ENCODE data around the gene AKT1. TPM values are rescaled to one million over a fixed set of nuclear protein-coding genes. Genes with fewer than 3 reads are reported as not detected.

AKT1 gene
- total and polyA plus RNA-seq, 2 of the 4 experiments (the other 2 are of a cell fraction) = 193 to 221 TPM

DNA sequence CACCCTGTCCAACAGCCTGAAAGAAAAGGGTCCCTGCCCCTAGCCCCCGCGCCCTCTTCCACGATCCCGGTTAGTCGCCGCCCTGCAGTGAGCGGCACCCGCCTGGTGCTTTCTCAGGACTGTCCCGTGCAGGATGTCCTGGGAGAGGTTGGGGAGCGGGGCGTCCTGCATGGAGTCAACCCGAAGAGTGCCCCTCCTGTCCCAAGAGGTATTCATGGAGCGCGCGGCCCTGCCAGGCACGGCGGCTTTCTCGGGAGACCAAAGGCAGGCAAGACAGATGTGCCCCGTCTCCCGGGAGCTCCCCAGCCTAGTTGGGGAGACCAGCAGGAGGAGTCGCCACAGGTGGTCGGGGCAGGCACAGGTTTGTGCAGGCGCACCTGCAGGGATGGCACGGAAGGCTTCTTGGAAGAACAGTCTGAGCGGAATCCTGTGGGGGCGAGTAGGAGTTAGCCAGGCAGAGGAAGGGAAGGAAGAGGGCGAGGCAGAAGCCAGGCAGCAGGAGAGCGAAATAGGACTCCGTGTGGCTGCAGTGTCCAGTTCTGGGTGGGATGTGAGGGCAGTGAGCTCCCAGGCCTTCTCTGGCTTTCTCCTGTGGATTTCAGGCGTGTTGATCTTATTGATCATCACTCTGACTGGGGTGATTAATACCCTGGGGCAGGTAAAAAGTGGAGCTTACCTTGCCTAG lies 41.9 kb downstream of the AKT1 start:
- H3K27me3 ChIP-seq (ENCODE audit: control insufficient read depth, insufficient read depth, low read length) = no peaks in the 10 kb centered on the region
- ATAC-seq (ENCODE audit: low read depth) = no peak
- H2BK5ac ChIP-seq (ENCODE audit: low read depth, low read length, poor library complexity, severe bottlenecking) = peak overlapping the region; percentile 69
- peak overlapping the region; percentile 87 for H3K9ac ChIP-seq (ENCODE audit: low read depth, low read length)
- H3K9me3 ChIP-seq (ENCODE audit: control insufficient read depth, insufficient read depth, low read length) = no peaks in the 10 kb centered on the region
- intact Hi-C loops (cut with micrococcal nuclease) (no loop called here), dilution Hi-C loops (cut with HindIII; ENCODE audit: low sequenced_read_pairs, unreplicated experiment) (no loop called here), in situ Hi-C loops (cut with MboI; ENCODE audit: low sequenced_read_pairs) (no loop called here)
- peak overlapping the region; percentile 92 for H2AK9ac ChIP-seq (replicated peaks; ENCODE audit: low read depth, low read length, poor library complexity)
- H2BK20ac ChIP-seq (ENCODE audit: low read depth, low read length) = no peak overlapping the region
- H2AFZ ChIP-seq (replicated peaks; ENCODE audit: low read length, poor library complexity) = peak overlapping the region; percentile 91
- ChIA-PET POLR2A (ENCODE audit: unreplicated experiment) (no interaction called here), CTCF (interaction anchor here (1.0 kb wide), 1 partner anchor 17 kb away, joined by 5 read pairs; no protein-coding TSS in a partner anchor)
- H3K4me3 ChIP-seq (ENCODE audit: insufficient read depth, low read depth, low read length) = peak overlapping the region; percentile 88
- WGBS, 2 experiments (ENCODE audit: extremely low coverage in 2 of 2, insufficient read length in 1 of 2) = 5% methylated on average over 19 of the region's 30 CpGs; no CpG with 5 or more reads in 1 of the 2 experiments
- no peak overlapping the region for H2BK15ac ChIP-seq (ENCODE audit: low read depth, low read length)
- DNase-seq = no peak
- H4K8ac ChIP-seq (ENCODE audit: low read depth in 2 of 2, low read length in 2 of 2) = peak overlapping the region; percentile 3 to 77; a peak in 1 of 4 replicates
- H3K18ac ChIP-seq (ENCODE audit: low read depth, low read length) = no peak overlapping the region
- 0 out of 2 replicates have a peak overlapping the region, but pooled peaks have one; percentile 64 for H3K14ac ChIP-seq (replicated peaks; ENCODE audit: low read depth, low read length)
- peak overlapping the region; percentile 85 for H3K27ac ChIP-seq (ENCODE audit: insufficient read depth, low read length)
- H3K79me1 ChIP-seq (ENCODE audit: low read depth in 1 of 2, low read length in 2 of 2) = peaks cover 8 to 50% of the 10 kb centered on the region in 2 experiments; a peak in 2 of 4 replicates
- H3K4me2 ChIP-seq (ENCODE audit: low read depth, low read length) = peak overlapping the region; percentile 96
- H4K20me1 ChIP-seq (ENCODE audit: insufficient read depth, low read length) = peaks cover 41% of the 10 kb centered on the region
- H3K23ac ChIP-seq (ENCODE audit: low read depth, low read length) = peak overlapping the region; percentile 60; the same call in 1 of the 2 replicates
- H4K5ac ChIP-seq (ENCODE audit: low read depth, low read length) = peak overlapping the region; percentile 28; the same call in 1 of the 2 replicates
- peaks cover 11% of the 10 kb centered on the region for H3K9me1 ChIP-seq (ENCODE audit: insufficient read depth, low read length)
- H3K56ac ChIP-seq (ENCODE audit: extremely low read depth, insufficient read depth, low read length) = no peak overlapping the region; the same call in 1 of the 2 replicates
- H3K4me1 ChIP-seq (ENCODE audit: control insufficient read depth, insufficient read depth, low read length) = peaks cover 22% of the 10 kb centered on the region
- H2BK120ac ChIP-seq (ENCODE audit: low read depth, low read length) = no peak overlapping the region
- no TSS peak for BruUV-seq (replicated peaks)
- no peak overlapping the region for H4K91ac ChIP-seq (ENCODE audit: insufficient read depth, low read depth, low read length)
- peak overlapping the region; percentile 69 for H3K4ac ChIP-seq (ENCODE audit: low read depth, low read length)
- H3K36me3 ChIP-seq (ENCODE audit: control insufficient read depth, insufficient read depth, low read length) = peaks cover 26% of the 10 kb centered on the region
- peak overlapping the region; percentile 64 for H2AK5ac ChIP-seq (ENCODE audit: low read depth, low read length)
- TF ChIP-seq CEBPB (IDR thresholded peaks at IDR 0.05; ENCODE audit: low read depth, low read length) (no peak), RCOR1 (IDR thresholded peaks at IDR 0.05; ENCODE audit: insufficient replicate concordance, low read length) (no peak), BHLHE40 (IDR thresholded peaks at IDR 0.05; ENCODE audit: low read depth, low read length) (no peak), FOS (IDR thresholded peaks at IDR 0.05; ENCODE audit: low read depth, low read length) (no peak), NFE2L2 (IDR thresholded peaks at IDR 0.05; ENCODE audit: low read depth, low read length) (no peak), SMC3 (IDR thresholded peaks at IDR 0.05; ENCODE audit: low read depth, low read length) (no peak), MAZ (IDR thresholded peaks at IDR 0.05; ENCODE audit: borderline replicate concordance, low read depth, low read length) (no peak)
- TF ChIP-seq, protein P1, sequence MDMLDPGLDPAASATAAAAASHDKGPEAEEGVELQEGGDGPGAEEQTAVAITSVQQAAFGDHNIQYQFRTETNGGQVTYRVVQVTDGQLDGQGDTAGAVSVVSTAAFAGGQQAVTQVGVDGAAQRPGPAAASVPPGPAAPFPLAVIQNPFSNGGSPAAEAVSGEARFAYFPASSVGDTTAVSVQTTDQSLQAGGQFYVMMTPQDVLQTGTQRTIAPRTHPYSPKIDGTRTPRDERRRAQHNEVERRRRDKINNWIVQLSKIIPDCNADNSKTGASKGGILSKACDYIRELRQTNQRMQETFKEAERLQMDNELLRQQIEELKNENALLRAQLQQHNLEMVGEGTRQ (IDR thresholded peaks at IDR 0.05; ENCODE audit: low read depth, low read length) = no peak
- TF ChIP-seq, protein P2, sequence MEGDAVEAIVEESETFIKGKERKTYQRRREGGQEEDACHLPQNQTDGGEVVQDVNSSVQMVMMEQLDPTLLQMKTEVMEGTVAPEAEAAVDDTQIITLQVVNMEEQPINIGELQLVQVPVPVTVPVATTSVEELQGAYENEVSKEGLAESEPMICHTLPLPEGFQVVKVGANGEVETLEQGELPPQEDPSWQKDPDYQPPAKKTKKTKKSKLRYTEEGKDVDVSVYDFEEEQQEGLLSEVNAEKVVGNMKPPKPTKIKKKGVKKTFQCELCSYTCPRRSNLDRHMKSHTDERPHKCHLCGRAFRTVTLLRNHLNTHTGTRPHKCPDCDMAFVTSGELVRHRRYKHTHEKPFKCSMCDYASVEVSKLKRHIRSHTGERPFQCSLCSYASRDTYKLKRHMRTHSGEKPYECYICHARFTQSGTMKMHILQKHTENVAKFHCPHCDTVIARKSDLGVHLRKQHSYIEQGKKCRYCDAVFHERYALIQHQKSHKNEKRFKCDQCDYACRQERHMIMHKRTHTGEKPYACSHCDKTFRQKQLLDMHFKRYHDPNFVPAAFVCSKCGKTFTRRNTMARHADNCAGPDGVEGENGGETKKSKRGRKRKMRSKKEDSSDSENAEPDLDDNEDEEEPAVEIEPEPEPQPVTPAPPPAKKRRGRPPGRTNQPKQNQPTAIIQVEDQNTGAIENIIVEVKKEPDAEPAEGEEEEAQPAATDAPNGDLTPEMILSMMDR (conservative IDR thresholded peaks at IDR 0.05; ENCODE audit: low read depth, low read length) = no peak
